Adrenal gland (tissue), 5 donors: Measurements from ENCODE around the gene PHACTR2.

Source experiments
- CTCF ChIP-seq, 6 experiments: fragments of 450-650 bp in 4 of 6; fragments of 200-600 bp in 2 of 6; sonication (generic) in 1 of 6; IDR thresholded peaks; 1 replicate in 5 of 6; 2 replicates in 1 of 6; pipeline versions ENCODE4 v1.5.1 to v1.8.0; 2016 to 2021; ENCODE audit warnings: antibody characterized with exemption in 6 of 6, mild to moderate bottlenecking in 2 of 6, moderate library complexity in 1 of 6
- POLR2A ChIP-seq, 2 donors: fragments of 450-650 bp; IDR thresholded peaks; one replicate each; pipeline ENCODE4 v1.6.1; 2017; ENCODE audit warnings: antibody characterized with exemption in 2 of 2, mild to moderate bottlenecking in 2 of 2, moderate library complexity in 1 of 2
- donor health status: DM: no; HTN: no; CAD: no.

DNA sequence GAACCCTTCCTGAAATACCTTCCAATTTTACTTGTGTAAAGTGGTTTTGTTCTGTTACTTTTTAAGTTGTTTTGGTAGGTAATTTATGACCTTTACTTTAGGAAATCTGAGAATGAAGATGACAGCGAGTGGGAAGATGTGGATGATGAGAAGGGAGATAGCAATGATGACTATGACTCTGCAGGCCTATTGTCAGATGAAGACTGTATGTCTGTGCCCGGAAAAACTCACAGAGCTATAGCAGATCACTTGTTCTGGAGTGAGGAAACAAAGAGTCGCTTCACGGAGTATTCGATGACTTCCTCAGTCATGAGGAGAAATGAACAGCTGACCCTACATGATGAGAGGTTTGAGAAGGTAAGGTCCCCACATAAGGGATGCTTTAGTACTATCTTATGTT is 179.9 kb downstream of the PHACTR2 start:
- no peak for TF ChIP-seq CTCF (IDR thresholded peaks at IDR 0.05)
- TF ChIP-seq POLR2A (IDR thresholded peaks at IDR 0.05), result no peak
